Body of pancreas (tissue), 4 donors: ENCODE data around the gene STOX1. TPM values are rescaled to one million over a fixed set of nuclear protein-coding genes. Genes with fewer than 3 reads are reported as not detected.
"Not testable (repeated sequence)": the region's sequence is repeated elsewhere in the genome, so short reads cannot be mapped to it uniquely, and the experiment has no call there.

Experiments
- ATAC-seq: fragments of 150-250 bp; one replicate; pipeline ENCODE4 v1.9.1; 2016
- DNase-seq, 4 donors: peaks; one replicate each; pipeline ENCODE4 v3.0.0-alpha.2; 2019
- H3K27ac ChIP-seq, 4 donors: fragments of 200-600 bp; sonication (generic); 1 replicate in 3 of 4; 2 replicates in 1 of 4; pipeline versions ENCODE4 v1.5.1 to v1.6.1; 2016 to 2019; ENCODE audit warnings: mild to moderate bottlenecking in 1 of 4, mixed read lengths in 1 of 4, moderate library complexity in 1 of 4
- H3K27me3 ChIP-seq, 2 donors: fragments of 200-600 bp; sonication (generic); one replicate each; pipeline ENCODE4 v1.6.0; 2016; ENCODE audit warnings: mild to moderate bottlenecking in 1 of 2
- H3K36me3 ChIP-seq, 2 donors: fragments of 200-600 bp; sonication (generic); replicated peaks in 1 of 2; 2 replicates each; pipeline ENCODE4 v1.5.1; 2016; ENCODE audit warnings: low read depth in 2 of 2; ENCODE audit not compliant: insufficient read depth in 1 of 2
- H3K4me1 ChIP-seq: fragments of 200-600 bp; sonication (generic); one replicate; pipeline ENCODE4 v1.6.0; 2016
- H3K4me3 ChIP-seq, 2 donors: fragments of 200-600 bp; sonication (generic); 1 replicate in 1 of 2; 2 replicates in 1 of 2; pipeline ENCODE4 v1.5.1; 2016 to 2019
- H3K9me3 ChIP-seq, 3 donors: fragments of 200-600 bp; sonication (generic); 1 replicate in 2 of 3; 2 replicates in 1 of 3; pipeline ENCODE4 v1.5.1; 2016
- CTCF ChIP-seq, 7 experiments: fragments of 450-650 bp in 4 of 7; fragments of 200-600 bp in 3 of 7; sonication (generic) in 3 of 7; IDR thresholded peaks; one replicate each; pipeline ENCODE4 v1.5.1; 2016 to 2019; ENCODE audit warnings: antibody characterized with exemption in 7 of 7
- POLR2A ChIP-seq, 3 donors: fragments of 450-650 bp; IDR thresholded peaks; one replicate each; pipeline ENCODE4 v1.6.1; 2016; ENCODE audit warnings: antibody characterized with exemption in 3 of 3, mild to moderate bottlenecking in 2 of 3
- WGBS, 2 donors: methylation state at CpG; one replicate each; pipeline ENCODE4 v1.1.5; 2017; 5-methylcytosine and 5-hydroxymethylcytosine counted together
- intact Hi-C: fragments of 100-400 bp; cut with DNase I; formaldehyde crosslinking; loops from one replicate; pipeline ENCODE4 v1.15.1; 2023
- total RNA-seq, 2 donors: library from RNA; depleted of rRNA; stranded (reverse); fragments of >200 nt; gene quantifications; one replicate each; pipeline ENCODE4 v1.1.0, GENCODE V29; 2016

STOX1 gene
- total RNA-seq, 2 donors from 2014 or later = 2.1 to 4.0 TPM

- 100% methylated on average over 1 of the region's 1 CpG for WGBS, 2 donors
- Histone ChIP-seq H3K4me3 (no peak overlapping the region), H3K27me3 (no peaks in the 10 kb centered on the region), H3K9me3 (no peaks in the 10 kb centered on the region), H3K4me1 (no peaks in the 10 kb centered on the region), H3K36me3 (no peaks in the 10 kb centered on the region), H3K27ac (no peak overlapping the region)
- no peak for DNase-seq
- intact Hi-C loops = no loop called here
- no peak for ATAC-seq
- no peak for TF ChIP-seq CTCF (IDR thresholded peaks at IDR 0.05)
Measured at GRCh38 chr10:68804692-68805091, 22.6 kb upstream of the STOX1 start.

- H3K27me3 ChIP-seq, H3K36me3 ChIP-seq, ATAC-seq, H3K9me3 ChIP-seq, H3K4me1 ChIP-seq, H3K27ac ChIP-seq, H3K4me3 ChIP-seq, intact Hi-C loops, DNase-seq: not testable (repeated sequence)
- WGBS, 2 donors = 77 to 81% methylated on average over 9 of the region's 9 CpGs
Measured at GRCh38 chr10:68810830-68811229, 16.5 kb upstream of the STOX1 start.

- H3K9me3 ChIP-seq = no peaks in the 10 kb centered on the region
- 66 to 79% methylated on average over 7 of the region's 7 CpGs for WGBS, 2 donors
Measured at GRCh38 chr10:68811314-68812009, 15.9 kb upstream of the STOX1 start.

GRCh38 chr10:68812420-68812819 lies 14.9 kb upstream of the STOX1 start:
- ATAC-seq (no peak), DNase-seq (no peak)
- TF ChIP-seq CTCF (IDR thresholded peaks at IDR 0.05) = no peak
- TF ChIP-seq POLR2A (IDR thresholded peaks at IDR 0.05) = no peak
- no peaks in the 10 kb centered on the region for H3K9me3 ChIP-seq
- no peak overlapping the region for H3K27ac ChIP-seq
- H3K4me3 ChIP-seq = no peak overlapping the region
- WGBS, 2 donors = 91 to 100% methylated on average over 1 to 4 of the region's 4 CpGs
- H3K27me3 ChIP-seq = no peaks in the 10 kb centered on the region
- H3K36me3 ChIP-seq = no peaks in the 10 kb centered on the region
- intact Hi-C loops = no loop called here
- no peaks in the 10 kb centered on the region for H3K4me1 ChIP-seq

More at GRCh38 chr10:68811314-68812009, 15.9 kb upstream of the STOX1 start:
- DNase-seq (no peak), ATAC-seq (no peak)
- TF ChIP-seq POLR2A (IDR thresholded peaks at IDR 0.05) (no peak), CTCF (IDR thresholded peaks at IDR 0.05) (no peak)
- Histone ChIP-seq H3K27ac (no peak overlapping the region), H3K27me3 (no peaks in the 10 kb centered on the region), H3K4me3 (no peak overlapping the region), H3K4me1 (no peaks in the 10 kb centered on the region), H3K36me3 (no peaks in the 10 kb centered on the region)
- intact Hi-C loops = no loop called here

GRCh38 chr10:68813559-68813958 lies 13.8 kb upstream of the STOX1 start:
- ATAC-seq (no peak), DNase-seq (no peak)
- Histone ChIP-seq H3K4me1 (no peaks in the 10 kb centered on the region), H3K36me3 (no peaks in the 10 kb centered on the region), H3K9me3 (no peaks in the 10 kb centered on the region), H3K27ac (no peak overlapping the region), H3K27me3 (no peaks in the 10 kb centered on the region), H3K4me3 (no peak overlapping the region)
- intact Hi-C loops = no loop called here
- no peak for TF ChIP-seq POLR2A (IDR thresholded peaks at IDR 0.05)
- no peak for TF ChIP-seq CTCF (IDR thresholded peaks at IDR 0.05)
